ENCODE measurements around the gene PRKCQ.

PRKCQ gene

GRCh38 chr10:6592080-6592479 lies 12.0 kb upstream of the PRKCQ start:
- no peaks in the 10 kb centered on the region for H3K4me1 ChIP-seq (ENCODE audit: insufficient read depth, poor library complexity, severe bottlenecking)

DNA sequence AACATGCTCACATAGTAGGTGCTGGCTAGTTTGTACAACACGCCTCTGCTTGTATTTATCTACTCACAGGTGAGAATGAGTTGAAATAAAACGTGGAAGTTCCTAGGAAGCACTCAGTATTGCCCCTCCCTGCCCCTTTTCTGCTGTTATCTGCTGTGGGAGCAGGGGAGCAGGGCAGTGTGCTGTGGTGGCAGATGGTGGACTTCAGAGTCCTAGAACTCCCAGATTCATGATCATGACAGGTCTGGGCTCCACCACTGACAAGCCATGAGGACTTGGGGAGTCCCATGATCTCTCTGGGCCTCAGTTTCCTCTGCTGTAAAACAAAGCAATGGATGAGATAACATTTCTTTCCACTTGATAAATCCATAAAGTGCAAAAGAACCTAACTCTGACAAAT lies 11.6 kb upstream of the PRKCQ start:
- TF ChIP-seq, protein P1, sequence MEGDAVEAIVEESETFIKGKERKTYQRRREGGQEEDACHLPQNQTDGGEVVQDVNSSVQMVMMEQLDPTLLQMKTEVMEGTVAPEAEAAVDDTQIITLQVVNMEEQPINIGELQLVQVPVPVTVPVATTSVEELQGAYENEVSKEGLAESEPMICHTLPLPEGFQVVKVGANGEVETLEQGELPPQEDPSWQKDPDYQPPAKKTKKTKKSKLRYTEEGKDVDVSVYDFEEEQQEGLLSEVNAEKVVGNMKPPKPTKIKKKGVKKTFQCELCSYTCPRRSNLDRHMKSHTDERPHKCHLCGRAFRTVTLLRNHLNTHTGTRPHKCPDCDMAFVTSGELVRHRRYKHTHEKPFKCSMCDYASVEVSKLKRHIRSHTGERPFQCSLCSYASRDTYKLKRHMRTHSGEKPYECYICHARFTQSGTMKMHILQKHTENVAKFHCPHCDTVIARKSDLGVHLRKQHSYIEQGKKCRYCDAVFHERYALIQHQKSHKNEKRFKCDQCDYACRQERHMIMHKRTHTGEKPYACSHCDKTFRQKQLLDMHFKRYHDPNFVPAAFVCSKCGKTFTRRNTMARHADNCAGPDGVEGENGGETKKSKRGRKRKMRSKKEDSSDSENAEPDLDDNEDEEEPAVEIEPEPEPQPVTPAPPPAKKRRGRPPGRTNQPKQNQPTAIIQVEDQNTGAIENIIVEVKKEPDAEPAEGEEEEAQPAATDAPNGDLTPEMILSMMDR (IDR thresholded peaks at IDR 0.05; ENCODE audit: poor library complexity, severe bottlenecking), result no peak
- DNase-seq (ENCODE audit: low spot score), result no peak
- H3K4me3 ChIP-seq (ENCODE audit: severe bottlenecking), result no peak overlapping the region
- H3K27me3 ChIP-seq (ENCODE audit: insufficient read depth, poor library complexity, severe bottlenecking), result no peaks in the 10 kb centered on the region
- H3K36me3 ChIP-seq (ENCODE audit: low read depth), result no peaks in the 10 kb centered on the region
- no peaks in the 10 kb centered on the region for H3K4me1 ChIP-seq (ENCODE audit: insufficient read depth, poor library complexity, severe bottlenecking)
- no peaks in the 10 kb centered on the region for H3K9me3 ChIP-seq (ENCODE audit: severe bottlenecking)
- ATAC-seq (ENCODE audit: low read depth), result no peak
- no peak overlapping the region for H3K27ac ChIP-seq (ENCODE audit: poor library complexity, severe bottlenecking)

More at GRCh38 chr10:6592080-6592479, 12.0 kb upstream of the PRKCQ start:
- H3K27ac ChIP-seq (ENCODE audit: poor library complexity, severe bottlenecking), result no peak overlapping the region
- H3K9me3 ChIP-seq (ENCODE audit: severe bottlenecking), result no peaks in the 10 kb centered on the region
- H3K27me3 ChIP-seq (ENCODE audit: insufficient read depth, poor library complexity, severe bottlenecking), result no peaks in the 10 kb centered on the region
- no peaks in the 10 kb centered on the region for H3K36me3 ChIP-seq (ENCODE audit: low read depth)
- ATAC-seq (ENCODE audit: low read depth) (no peak), DNase-seq (ENCODE audit: low spot score) (no peak)
- TF ChIP-seq, protein P1 (IDR thresholded peaks at IDR 0.05; ENCODE audit: poor library complexity, severe bottlenecking), result no peak
- H3K4me3 ChIP-seq (ENCODE audit: severe bottlenecking), result no peak overlapping the region

GRCh38 chr10:6590100-6590499 lies 10.0 kb upstream of the PRKCQ start:
- H3K36me3 ChIP-seq (ENCODE audit: low read depth), result no peaks in the 10 kb centered on the region; the same call in 1 of the 2 replicates
- no peak overlapping the region for H3K4me3 ChIP-seq (ENCODE audit: severe bottlenecking)
- H3K27me3 ChIP-seq (ENCODE audit: insufficient read depth, poor library complexity, severe bottlenecking), result no peaks in the 10 kb centered on the region
- H3K9me3 ChIP-seq (ENCODE audit: severe bottlenecking), result no peaks in the 10 kb centered on the region
- DNase-seq (ENCODE audit: low spot score), result no peak
- no peak for ATAC-seq (ENCODE audit: low read depth)
- H3K27ac ChIP-seq (ENCODE audit: poor library complexity, severe bottlenecking), result no peak overlapping the region
- no peaks in the 10 kb centered on the region for H3K4me1 ChIP-seq (ENCODE audit: insufficient read depth, poor library complexity, severe bottlenecking)
- TF ChIP-seq, protein P1 (IDR thresholded peaks at IDR 0.05; ENCODE audit: poor library complexity, severe bottlenecking), result no peak

- Histone ChIP-seq H3K27me3 (ENCODE audit: insufficient read depth, poor library complexity, severe bottlenecking) (no peaks in the 10 kb centered on the region), H3K27ac (ENCODE audit: poor library complexity, severe bottlenecking) (no peak overlapping the region), H3K36me3 (ENCODE audit: low read depth) (peaks cover 5% of the 10 kb centered on the region; the same call in 1 of the 2 replicates), H3K9me3 (ENCODE audit: severe bottlenecking) (no peaks in the 10 kb centered on the region), H3K4me3 (ENCODE audit: severe bottlenecking) (no peak overlapping the region), H3K4me1 (ENCODE audit: insufficient read depth, poor library complexity, severe bottlenecking) (no peaks in the 10 kb centered on the region)
- TF ChIP-seq, protein P1 (IDR thresholded peaks at IDR 0.05; ENCODE audit: poor library complexity, severe bottlenecking), result no peak
- no peak for DNase-seq (ENCODE audit: low spot score)
- no peak for ATAC-seq (ENCODE audit: low read depth)
These were observed 9.4 kb upstream of the PRKCQ start for GRCh38 chr10:6589287-6590094.

DNA sequence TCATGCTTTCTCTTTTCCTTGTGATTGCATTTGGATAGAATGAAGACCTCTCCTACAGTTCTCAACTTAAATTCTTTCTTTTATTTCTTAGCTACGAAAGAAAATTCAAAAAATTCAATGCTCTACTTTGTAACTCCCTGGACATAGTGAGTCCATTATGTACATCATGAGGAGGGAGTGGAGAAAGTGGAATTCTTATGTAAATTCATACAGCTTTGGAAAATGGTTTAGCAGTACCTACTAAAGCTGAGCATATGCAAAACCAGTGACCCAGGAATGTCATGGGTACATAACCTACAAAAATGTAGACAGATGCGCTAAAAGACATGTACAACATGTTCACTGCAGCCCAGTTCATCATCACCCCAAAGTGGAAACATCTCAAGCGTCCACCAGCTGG lies 8.8 kb upstream of the PRKCQ start:
- Histone ChIP-seq H3K9me3 (ENCODE audit: severe bottlenecking) (no peaks in the 10 kb centered on the region), H3K4me1 (ENCODE audit: insufficient read depth, poor library complexity, severe bottlenecking) (no peaks in the 10 kb centered on the region), H3K36me3 (ENCODE audit: low read depth) (peaks cover 9% of the 10 kb centered on the region), H3K4me3 (ENCODE audit: severe bottlenecking) (no peak overlapping the region), H3K27ac (ENCODE audit: poor library complexity, severe bottlenecking) (no peak overlapping the region), H3K27me3 (ENCODE audit: insufficient read depth, poor library complexity, severe bottlenecking) (no peaks in the 10 kb centered on the region)
- DNase-seq (ENCODE audit: low spot score) (no peak), ATAC-seq (ENCODE audit: low read depth) (no peak)
- TF ChIP-seq, protein P1 (IDR thresholded peaks at IDR 0.05; ENCODE audit: poor library complexity, severe bottlenecking), result no peak
